GM23338 (cell line): ENCODE data around the gene PARD3. TPM values are rescaled to one million over a fixed set of nuclear protein-coding genes. Genes with fewer than 3 reads are reported as not detected.

Experiments used
- ATAC-seq: fragments of 200-7000 bp; cut with Tn5 transposase; 3 replicates; pipeline ENCODE4 v1.9.1; 2020
- DNase-seq: peaks from one replicate; pipeline ENCODE4 v3.0.0-alpha.2; 2015; ENCODE audit warnings: low spot score
- H2AFZ ChIP-seq: fragments of 200-600 bp; sonication (generic); 2 replicates; pipeline ENCODE4 v1.8.0; 2016; ENCODE audit warnings: antibody characterized with exemption, mild to moderate bottlenecking, moderate library complexity
- H3F3A ChIP-seq: fragments of 200-600 bp; sonication (generic); replicated peaks from 2 replicates; pipeline ENCODE4 v1.8.0; 2017; ENCODE audit warnings: antibody characterized with exemption, mixed run types, low read depth
- H3K27ac ChIP-seq: fragments of 200-600 bp; sonication (generic); 2 replicates; pipeline ENCODE4 v1.6.1; 2016; ENCODE audit warnings: low read depth
- H3K27me3 ChIP-seq: fragments of 200-600 bp; sonication (generic); 2 replicates; pipeline ENCODE4 v1.8.0; 2016; ENCODE audit warnings: mild to moderate bottlenecking, mixed run types, moderate library complexity; ENCODE audit not compliant: insufficient read depth
- H3K36me3 ChIP-seq: fragments of 200-600 bp; sonication (generic); 2 replicates; pipeline ENCODE4 v1.8.0; 2016; ENCODE audit warnings: mild to moderate bottlenecking; ENCODE audit not compliant: insufficient read depth
- H3K4me1 ChIP-seq: fragments of 200-600 bp; sonication (generic); 2 replicates; pipeline ENCODE4 v1.8.0; 2016; ENCODE audit warnings: mild to moderate bottlenecking, moderate library complexity; ENCODE audit not compliant: insufficient read depth
- H3K4me2 ChIP-seq: fragments of 200-600 bp; sonication (generic); 2 replicates; pipeline ENCODE4 v1.7.1; 2017; ENCODE audit warnings: mixed run types
- H3K4me3 ChIP-seq: fragments of 200-600 bp; sonication (generic); 2 replicates; pipeline ENCODE4 v1.6.1; 2016; ENCODE audit warnings: mixed run types
- H3K79me2 ChIP-seq: fragments of 200-600 bp; sonication (generic); replicated peaks from 2 replicates; pipeline ENCODE4 v1.8.0; 2017; ENCODE audit warnings: mild to moderate bottlenecking; ENCODE audit not compliant: insufficient read depth
- H3K9me2 ChIP-seq: fragments of 200-600 bp; sonication (generic); 2 replicates; pipeline ENCODE4 v1.8.0; 2017; ENCODE audit not compliant: insufficient read depth
- H4K20me1 ChIP-seq: fragments of 200-600 bp; sonication (generic); replicated peaks from 2 replicates; pipeline ENCODE4 v1.8.0; 2017; ENCODE audit warnings: mild to moderate bottlenecking; ENCODE audit not compliant: insufficient read depth
- H3K27ac Mint-ChIP-seq: 2 replicates; pipeline ENCODE4 v1.8.0; 2020; ENCODE audit warnings: inconsistent platforms, mild to moderate bottlenecking, moderate library complexity, mixed read lengths
- H3K27me3 Mint-ChIP-seq: 3 replicates; pipeline ENCODE4 v1.8.0; 2022; ENCODE audit warnings: low read depth, mild to moderate bottlenecking, moderate library complexity, mixed read lengths, inconsistent platforms; ENCODE audit not compliant: insufficient read depth, poor library complexity
- H3K36me3 Mint-ChIP-seq: 3 replicates; pipeline ENCODE4 v1.8.0; 2021; ENCODE audit warnings: low read depth, mild to moderate bottlenecking, inconsistent platforms, moderate library complexity, mixed read lengths
- H3K4me1 Mint-ChIP-seq: 3 replicates; pipeline ENCODE4 v1.8.0; 2020; ENCODE audit warnings: mild to moderate bottlenecking, inconsistent platforms, mixed read lengths
- H3K4me3 Mint-ChIP-seq: 3 replicates; pipeline ENCODE4 v1.8.0; 2021; ENCODE audit warnings: moderate library complexity, mild to moderate bottlenecking, inconsistent platforms, mixed read lengths
- H3K9me3 Mint-ChIP-seq: 3 replicates; pipeline ENCODE4 v1.8.0; 2020; ENCODE audit warnings: moderate library complexity, mild to moderate bottlenecking, inconsistent platforms, mixed read lengths
- CREB1 ChIP-seq: fragments of 250-450 bp; sonication (Bioruptor Pico); IDR thresholded peaks from 2 replicates; pipeline ENCODE4 v1.5.0; 2020; ENCODE audit warnings: low read depth, mild to moderate bottlenecking, moderate library complexity
- EZH2 ChIP-seq: fragments of 200-600 bp; sonication (generic); IDR thresholded peaks from one replicate; pipeline ENCODE4 v1.8.0; 2017; ENCODE audit warnings: antibody characterized with exemption, mild to moderate bottlenecking, low read depth; ENCODE audit not compliant: unreplicated experiment
- EZH2phosphoT487 ChIP-seq: fragments of 200-600 bp; sonication (generic); IDR thresholded peaks from one replicate; pipeline ENCODE4 v1.8.1; 2018; ENCODE audit warnings: antibody characterized with exemption; ENCODE audit not compliant: unreplicated experiment
- JUNB ChIP-seq: IDR thresholded peaks from one replicate; pipeline ENCODE4 v1.6.1; 2016; ENCODE audit warnings: antibody characterized with exemption; ENCODE audit not compliant: unreplicated experiment
- STAT1 ChIP-seq: IDR thresholded peaks from one replicate; pipeline ENCODE4 v1.6.1; 2016; ENCODE audit warnings: antibody characterized with exemption; ENCODE audit not compliant: unreplicated experiment
- ZNF114 ChIP-seq: fragments of 250-450 bp; sonication (Bioruptor Pico); IDR thresholded peaks from 2 replicates; pipeline ENCODE4 v1.5.0; 2020; ENCODE audit warnings: mild to moderate bottlenecking, moderate library complexity
- ZNF331 ChIP-seq: fragments of 250-450 bp; sonication (Bioruptor Pico); IDR thresholded peaks from 2 replicates; pipeline ENCODE4 v1.5.0; 2020; ENCODE audit warnings: low read depth, mild to moderate bottlenecking, moderate library complexity
- polyA plus RNA-seq: library from polyadenylated mRNA; unstranded; fragments of >200 nt; fragmentation: Nextera tagmentation; extraction: Ambion mirVana; gene quantifications from 2 replicates; pipeline ENCODE4 v1.2.1, GENCODE V29; 2016
- total RNA-seq: library from RNA; depleted of rRNA; stranded (reverse); fragments of >200 nt; shearing (Covaris generic); gene quantifications from 2 replicates; pipeline ENCODE4 v1.2.3, GENCODE V29; 2014
- TF ChIP-seq, protein P1 (sequence below): IDR thresholded peaks from 2 replicates; pipeline ENCODE4 v1.6.1; 2016; ENCODE audit warnings: antibody characterized with exemption
- TF ChIP-seq, protein P2 (sequence below), 2 experiments: fragments of 200-600 bp in 1 of 2; sonication (generic) in 1 of 2; conservative IDR thresholded peaks; 2 replicates each; pipeline versions ENCODE4 v1.5.1 to v1.6.1; 2016 to 2017; ENCODE audit warnings: antibody characterized with exemption in 2 of 2, low read depth in 2 of 2, mild to moderate bottlenecking in 2 of 2, moderate library complexity in 1 of 2
- TF ChIP-seq, protein P3 (sequence below): IDR thresholded peaks from one replicate; pipeline ENCODE4 v1.6.1; 2018; ENCODE audit warnings: antibody characterized with exemption; ENCODE audit not compliant: unreplicated experiment

Gene PARD3
- total and polyA plus RNA-seq, 2 experiments from 2014 or later, result 30.2 to 51.4 TPM

DNA sequence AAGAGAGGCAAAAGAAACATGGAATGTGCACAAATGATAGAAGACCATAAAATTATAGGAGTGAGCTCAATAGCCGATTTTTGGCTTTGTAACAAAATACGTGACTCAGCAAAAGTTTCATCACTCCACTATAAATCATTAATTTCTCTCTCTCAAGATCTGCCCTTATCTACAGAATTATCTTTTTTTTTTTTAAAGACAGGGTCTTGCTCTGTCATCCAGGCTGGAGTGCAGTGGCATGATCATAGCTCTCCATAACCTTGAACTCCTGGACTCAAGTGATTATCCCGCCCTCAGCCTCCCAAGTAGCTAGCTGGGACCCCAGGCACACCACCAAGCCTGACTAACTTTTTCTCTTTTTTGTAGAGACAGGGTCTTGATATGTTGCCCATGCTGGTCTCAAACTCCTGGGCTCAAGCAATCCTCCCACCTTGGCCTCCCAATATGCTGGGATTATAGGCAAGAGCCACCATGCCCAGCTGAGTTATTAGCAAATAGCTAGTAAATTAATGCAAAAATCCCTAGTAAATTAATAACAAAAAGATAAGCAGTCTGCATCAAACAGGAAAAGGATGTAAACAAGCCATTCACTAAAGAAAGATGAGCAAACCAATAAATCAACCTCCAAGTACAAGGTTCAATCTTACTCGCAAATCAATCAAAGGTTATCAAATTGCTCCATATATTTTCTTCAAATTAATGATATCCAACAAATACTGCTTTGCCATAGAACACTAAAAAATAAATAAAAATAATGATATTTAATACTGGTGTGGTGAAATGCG, 450.7 kb downstream of the PARD3 start:
- H3K4me3 ChIP-seq, result no peak overlapping the region
- H4K20me1 ChIP-seq, result no peaks in the 10 kb centered on the region
- ATAC-seq, result no peak
- H3K27me3 Mint-ChIP-seq, result peaks cover 1% of the 10 kb centered on the region
- peaks cover 16% of the 10 kb centered on the region; the same call in 2 of the 3 replicates for H3K36me3 Mint-ChIP-seq
- peaks cover 5% of the 10 kb centered on the region for H3K4me1 Mint-ChIP-seq
- H3K36me3 ChIP-seq, result no peaks in the 10 kb centered on the region
- H3K4me1 ChIP-seq, result no peaks in the 10 kb centered on the region; the same call in 1 of the 2 replicates
- TF ChIP-seq EZH2phosphoT487, result no peak
- TF ChIP-seq ZNF331 (CRISPR knock-in tag), result no peak
- no peak for TF ChIP-seq CREB1
- TF ChIP-seq, protein P1, sequence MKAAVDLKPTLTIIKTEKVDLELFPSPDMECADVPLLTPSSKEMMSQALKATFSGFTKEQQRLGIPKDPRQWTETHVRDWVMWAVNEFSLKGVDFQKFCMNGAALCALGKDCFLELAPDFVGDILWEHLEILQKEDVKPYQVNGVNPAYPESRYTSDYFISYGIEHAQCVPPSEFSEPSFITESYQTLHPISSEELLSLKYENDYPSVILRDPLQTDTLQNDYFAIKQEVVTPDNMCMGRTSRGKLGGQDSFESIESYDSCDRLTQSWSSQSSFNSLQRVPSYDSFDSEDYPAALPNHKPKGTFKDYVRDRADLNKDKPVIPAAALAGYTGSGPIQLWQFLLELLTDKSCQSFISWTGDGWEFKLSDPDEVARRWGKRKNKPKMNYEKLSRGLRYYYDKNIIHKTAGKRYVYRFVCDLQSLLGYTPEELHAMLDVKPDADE, result no peak
- TF ChIP-seq, protein P2, sequence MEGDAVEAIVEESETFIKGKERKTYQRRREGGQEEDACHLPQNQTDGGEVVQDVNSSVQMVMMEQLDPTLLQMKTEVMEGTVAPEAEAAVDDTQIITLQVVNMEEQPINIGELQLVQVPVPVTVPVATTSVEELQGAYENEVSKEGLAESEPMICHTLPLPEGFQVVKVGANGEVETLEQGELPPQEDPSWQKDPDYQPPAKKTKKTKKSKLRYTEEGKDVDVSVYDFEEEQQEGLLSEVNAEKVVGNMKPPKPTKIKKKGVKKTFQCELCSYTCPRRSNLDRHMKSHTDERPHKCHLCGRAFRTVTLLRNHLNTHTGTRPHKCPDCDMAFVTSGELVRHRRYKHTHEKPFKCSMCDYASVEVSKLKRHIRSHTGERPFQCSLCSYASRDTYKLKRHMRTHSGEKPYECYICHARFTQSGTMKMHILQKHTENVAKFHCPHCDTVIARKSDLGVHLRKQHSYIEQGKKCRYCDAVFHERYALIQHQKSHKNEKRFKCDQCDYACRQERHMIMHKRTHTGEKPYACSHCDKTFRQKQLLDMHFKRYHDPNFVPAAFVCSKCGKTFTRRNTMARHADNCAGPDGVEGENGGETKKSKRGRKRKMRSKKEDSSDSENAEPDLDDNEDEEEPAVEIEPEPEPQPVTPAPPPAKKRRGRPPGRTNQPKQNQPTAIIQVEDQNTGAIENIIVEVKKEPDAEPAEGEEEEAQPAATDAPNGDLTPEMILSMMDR (conservative IDR thresholded peaks at IDR 0.05; ENCODE audit: low read depth in 2 of 2), result no peak
- H3F3A ChIP-seq, result no peaks in the 10 kb centered on the region
- no peak for DNase-seq
- no peaks in the 10 kb centered on the region; the same call in 2 of the 3 replicates for H3K9me3 Mint-ChIP-seq
- H3K27me3 ChIP-seq, result no peaks in the 10 kb centered on the region
- no peak overlapping the region for H3K4me3 Mint-ChIP-seq
- no peak overlapping the region for H3K4me2 ChIP-seq
- H3K79me2 ChIP-seq, result no peaks in the 10 kb centered on the region
- no peak overlapping the region for H2AFZ ChIP-seq
- peak overlapping the region; percentile 39; the same call in 1 of the 2 replicates for H3K27ac Mint-ChIP-seq
- H3K9me2 ChIP-seq, result 0 out of 2 replicates have a peak, but pooled peaks cover 2% of the 10 kb centered on the region
- no peak overlapping the region for H3K27ac ChIP-seq

DNA sequence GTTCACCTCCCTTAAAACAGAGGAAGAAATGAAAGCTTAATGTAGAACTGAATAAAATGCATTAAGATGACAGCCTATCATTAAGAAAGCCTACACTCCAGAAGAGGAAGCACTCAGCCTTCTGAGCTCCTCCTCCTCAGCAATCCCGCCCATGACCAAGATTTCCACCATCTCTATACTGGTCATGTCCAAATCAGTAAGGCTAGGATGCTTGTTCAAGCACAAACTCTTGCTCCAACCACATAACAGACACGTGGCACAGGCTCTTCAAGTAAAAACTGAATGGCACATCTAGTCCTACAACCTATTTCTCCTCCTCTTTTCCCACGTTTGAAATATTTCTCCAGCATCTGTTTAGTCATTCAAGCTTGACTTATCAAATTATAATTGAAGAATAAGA, 454.1 kb downstream of the PARD3 start:
- no peak overlapping the region for H3K4me3 ChIP-seq
- no peaks in the 10 kb centered on the region for H3K27me3 ChIP-seq
- no peak for TF ChIP-seq EZH2
- no peak for TF ChIP-seq ZNF114 (CRISPR knock-in tag)
- TF ChIP-seq, protein P3, sequence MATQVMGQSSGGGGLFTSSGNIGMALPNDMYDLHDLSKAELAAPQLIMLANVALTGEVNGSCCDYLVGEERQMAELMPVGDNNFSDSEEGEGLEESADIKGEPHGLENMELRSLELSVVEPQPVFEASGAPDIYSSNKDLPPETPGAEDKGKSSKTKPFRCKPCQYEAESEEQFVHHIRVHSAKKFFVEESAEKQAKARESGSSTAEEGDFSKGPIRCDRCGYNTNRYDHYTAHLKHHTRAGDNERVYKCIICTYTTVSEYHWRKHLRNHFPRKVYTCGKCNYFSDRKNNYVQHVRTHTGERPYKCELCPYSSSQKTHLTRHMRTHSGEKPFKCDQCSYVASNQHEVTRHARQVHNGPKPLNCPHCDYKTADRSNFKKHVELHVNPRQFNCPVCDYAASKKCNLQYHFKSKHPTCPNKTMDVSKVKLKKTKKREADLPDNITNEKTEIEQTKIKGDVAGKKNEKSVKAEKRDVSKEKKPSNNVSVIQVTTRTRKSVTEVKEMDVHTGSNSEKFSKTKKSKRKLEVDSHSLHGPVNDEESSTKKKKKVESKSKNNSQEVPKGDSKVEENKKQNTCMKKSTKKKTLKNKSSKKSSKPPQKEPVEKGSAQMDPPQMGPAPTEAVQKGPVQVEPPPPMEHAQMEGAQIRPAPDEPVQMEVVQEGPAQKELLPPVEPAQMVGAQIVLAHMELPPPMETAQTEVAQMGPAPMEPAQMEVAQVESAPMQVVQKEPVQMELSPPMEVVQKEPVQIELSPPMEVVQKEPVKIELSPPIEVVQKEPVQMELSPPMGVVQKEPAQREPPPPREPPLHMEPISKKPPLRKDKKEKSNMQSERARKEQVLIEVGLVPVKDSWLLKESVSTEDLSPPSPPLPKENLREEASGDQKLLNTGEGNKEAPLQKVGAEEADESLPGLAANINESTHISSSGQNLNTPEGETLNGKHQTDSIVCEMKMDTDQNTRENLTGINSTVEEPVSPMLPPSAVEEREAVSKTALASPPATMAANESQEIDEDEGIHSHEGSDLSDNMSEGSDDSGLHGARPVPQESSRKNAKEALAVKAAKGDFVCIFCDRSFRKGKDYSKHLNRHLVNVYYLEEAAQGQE, result no peak
- TF ChIP-seq JUNB, result no peak
- no peak for TF ChIP-seq STAT1
- TF ChIP-seq, protein P2 (conservative IDR thresholded peaks at IDR 0.05; ENCODE audit: low read depth in 2 of 2), result no peak
- no peaks in the 10 kb centered on the region for H3K36me3 Mint-ChIP-seq
- no peaks in the 10 kb centered on the region for H3K9me2 ChIP-seq
- no peaks in the 10 kb centered on the region for H4K20me1 ChIP-seq
- no peaks in the 10 kb centered on the region for H3K4me1 ChIP-seq
- no peak overlapping the region for H3K4me2 ChIP-seq
- H3K4me1 Mint-ChIP-seq, result no peaks in the 10 kb centered on the region
- H3K79me2 ChIP-seq, result no peaks in the 10 kb centered on the region
- DNase-seq (no peak), ATAC-seq (no peak)
- no peak overlapping the region for H2AFZ ChIP-seq
- H3K27ac Mint-ChIP-seq, result no peak overlapping the region
- H3K9me3 Mint-ChIP-seq, result no peaks in the 10 kb centered on the region
- no peaks in the 10 kb centered on the region for H3K27me3 Mint-ChIP-seq
- H3K27ac ChIP-seq, result no peak overlapping the region
- H3K4me3 Mint-ChIP-seq, result no peak overlapping the region
- H3F3A ChIP-seq, result no peaks in the 10 kb centered on the region
- no peaks in the 10 kb centered on the region for H3K36me3 ChIP-seq
